22Rv1 (cell line): ENCODE results near the gene GPC5.

Source experiments
- CTCF ChIP-seq: fragments of 450-650 bp; IDR thresholded peaks from 2 replicates; pipeline ENCODE4 v1.5.1; 2017; ENCODE audit warnings: mild to moderate bottlenecking
- ZFX ChIP-seq: fragments of 450-650 bp; IDR thresholded peaks from 2 replicates; pipeline ENCODE4 v1.6.1; 2017; ENCODE audit warnings: antibody characterized with exemption, borderline replicate concordance

DNA sequence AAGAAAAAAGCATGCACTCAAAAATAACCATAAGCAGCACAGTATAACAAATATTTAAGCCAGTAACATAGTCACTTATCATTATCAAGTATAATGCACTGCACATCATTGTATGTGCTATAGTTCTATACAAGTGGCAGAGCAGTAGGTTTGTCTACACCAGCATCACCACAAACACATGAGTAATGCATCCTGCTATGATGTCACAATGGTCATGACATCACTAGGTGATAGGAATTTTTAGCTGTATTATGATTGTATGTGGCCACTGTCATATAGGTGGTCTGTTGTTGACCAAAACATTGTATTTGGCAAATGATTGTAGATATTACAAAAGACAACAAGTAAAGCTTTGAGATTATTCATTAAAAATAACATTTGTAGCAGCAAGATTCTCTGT, 967.5 kb downstream of the GPC5 start:
- TF ChIP-seq CTCF (no peak), ZFX (no peak)
